Activated CD4-positive, CD25-positive, alpha-beta regulatory T cell treated with anti-CD3 and anti-CD28 coated beads, Interleukin-2, amount 50 U/mL, for 72 hours (primary cell): ENCODE data around the gene ADCY7.

ENCODE experiments used
- DNase-seq: peaks from one replicate; pipeline ENCODE4 v3.0.0; 2021

The ADCY7 gene

GRCh38 chr16:50300942-50301625, 34.7 kb downstream of the ADCY7 start:
- DNase-seq: peak; percentile 17

GRCh38 chr16:50301626-50302471, 35.5 kb downstream of the ADCY7 start:
- DNase-seq: peak; percentile 24

- DNase-seq: peak; percentile 16
Measured at GRCh38 chr16:50302472-50303005, 36.2 kb downstream of the ADCY7 start.

- DNase-seq: peak; percentile 21
Measured at GRCh38 chr16:50303041-50303604, 36.8 kb downstream of the ADCY7 start.

GRCh38 chr16:50303605-50304466, 37.5 kb downstream of the ADCY7 start:
- peak; percentile 21 for DNase-seq

GRCh38 chr16:50304467-50305440, 38.4 kb downstream of the ADCY7 start:
- DNase-seq: peak; percentile 22

GRCh38 chr16:50305441-50306061, 39.2 kb downstream of the ADCY7 start:
- DNase-seq: peak; percentile 28

- peak; percentile 18 for DNase-seq
Measured at GRCh38 chr16:50306287-50306686, 39.9 kb downstream of the ADCY7 start.

GRCh38 chr16:50308237-50308965, 42.0 kb downstream of the ADCY7 start:
- peak; percentile 25 for DNase-seq

GRCh38 chr16:50309156-50309526, 42.8 kb downstream of the ADCY7 start:
- peak; percentile 27 for DNase-seq

- DNase-seq: peak; percentile 25
Measured at GRCh38 chr16:50309527-50310307, 43.4 kb downstream of the ADCY7 start.

GRCh38 chr16:50310308-50311133, 44.2 kb downstream of the ADCY7 start:
- peak; percentile 27 for DNase-seq

GRCh38 chr16:50311134-50311528, 44.8 kb downstream of the ADCY7 start:
- DNase-seq: no peak

GRCh38 chr16:50311891-50312501, 45.6 kb downstream of the ADCY7 start:
- DNase-seq: peak; percentile 26

GRCh38 chr16:50313596-50314478, 47.5 kb downstream of the ADCY7 start:
- DNase-seq: peak; percentile 30

- DNase-seq: peak; percentile 21
Measured at GRCh38 chr16:50314665-50315064, 48.3 kb downstream of the ADCY7 start.
